Smooth muscle cell (in vitro differentiated cells): Measurements from ENCODE around the gene GNG3. TPM values are rescaled to one million over a fixed set of nuclear protein-coding genes. Genes with fewer than 3 reads are reported as not detected.

ENCODE experiments used
- DNase-seq: peaks from one replicate; lab custom pipeline; 2025; ENCODE audit not compliant: unreplicated experiment; lab: John Stamatoyannopoulos, UW
- H2AFZ ChIP-seq: fragments of 200-600 bp; sonication (generic); 2 replicates; pipeline ENCODE4 v1.6.0; 2016; ENCODE audit warnings: antibody characterized with exemption, low read depth, mild to moderate bottlenecking
- H3F3A ChIP-seq: fragments of 200-600 bp; sonication (generic); 2 replicates; pipeline ENCODE4 v1.6.0; 2017; ENCODE audit warnings: antibody characterized with exemption, low read depth
- H3K27ac ChIP-seq: fragments of 200-600 bp; sonication (generic); 2 replicates; pipeline ENCODE4 v1.5.1; 2016; ENCODE audit warnings: low read depth, mild to moderate bottlenecking
- H3K27me3 ChIP-seq: fragments of 200-600 bp; sonication (generic); 2 replicates; pipeline ENCODE4 v1.6.1; 2016; ENCODE audit warnings: low read depth, mild to moderate bottlenecking
- H3K36me3 ChIP-seq: fragments of 200-600 bp; sonication (generic); 2 replicates; pipeline ENCODE4 v1.5.1; 2016; ENCODE audit warnings: low read depth
- H3K4me1 ChIP-seq: fragments of 200-600 bp; sonication (generic); 2 replicates; pipeline ENCODE4 v1.5.1; 2016; ENCODE audit warnings: low read depth
- H3K4me2 ChIP-seq: fragments of 200-600 bp; sonication (generic); 2 replicates; pipeline ENCODE4 v1.6.0; 2016; ENCODE audit warnings: mild to moderate bottlenecking
- H3K4me3 ChIP-seq: fragments of 200-600 bp; sonication (generic); 2 replicates; pipeline ENCODE4 v1.5.1; 2016; ENCODE audit warnings: mild to moderate bottlenecking
- H3K79me2 ChIP-seq: fragments of 200-600 bp; sonication (generic); 2 replicates; pipeline ENCODE4 v1.6.0; 2016; ENCODE audit warnings: low read depth, mild to moderate bottlenecking
- H3K9ac ChIP-seq: fragments of 200-600 bp; sonication (generic); 2 replicates; pipeline ENCODE4 v1.6.0; 2016; ENCODE audit warnings: low read depth
- H3K9me3 ChIP-seq: fragments of 200-600 bp; sonication (generic); replicated peaks from 2 replicates; pipeline ENCODE4 v1.5.1; 2016; ENCODE audit warnings: low read depth
- H4K20me1 ChIP-seq: fragments of 200-600 bp; sonication (generic); 2 replicates; pipeline ENCODE4 v1.6.0; 2016; ENCODE audit warnings: low read depth
- WGBS: methylation state at CpG from one replicate; pipeline ENCODE4 v1.1.7; 2016; ENCODE audit warnings: low lambda C conversion rate; 5-methylcytosine and 5-hydroxymethylcytosine counted together
- polyA plus RNA-seq: library from polyadenylated mRNA; unstranded; fragments of >200 nt; fragmentation: Nextera tagmentation; extraction: Ambion mirVana; gene quantifications from 2 replicates; pipeline ENCODE4 v1.2.1, GENCODE V29; 2016
- total RNA-seq: library from RNA; depleted of rRNA; stranded (reverse); fragments of >200 nt; gene quantifications from 2 replicates; pipeline ENCODE4 v1.2.3, GENCODE V29; 2014
- TF ChIP-seq, protein P1 (sequence below): fragments of 200-600 bp; sonication (generic); IDR thresholded peaks from 2 replicates; pipeline ENCODE4 v1.5.1; 2017; ENCODE audit warnings: borderline replicate concordance, mild to moderate bottlenecking, antibody characterized with exemption; ENCODE audit not compliant: insufficient read depth, poor library complexity, severe bottlenecking

Gene GNG3
- total and polyA plus RNA-seq, 2 experiments from 2014 or later: 0.18 TPM; not detected in 1

DNA sequence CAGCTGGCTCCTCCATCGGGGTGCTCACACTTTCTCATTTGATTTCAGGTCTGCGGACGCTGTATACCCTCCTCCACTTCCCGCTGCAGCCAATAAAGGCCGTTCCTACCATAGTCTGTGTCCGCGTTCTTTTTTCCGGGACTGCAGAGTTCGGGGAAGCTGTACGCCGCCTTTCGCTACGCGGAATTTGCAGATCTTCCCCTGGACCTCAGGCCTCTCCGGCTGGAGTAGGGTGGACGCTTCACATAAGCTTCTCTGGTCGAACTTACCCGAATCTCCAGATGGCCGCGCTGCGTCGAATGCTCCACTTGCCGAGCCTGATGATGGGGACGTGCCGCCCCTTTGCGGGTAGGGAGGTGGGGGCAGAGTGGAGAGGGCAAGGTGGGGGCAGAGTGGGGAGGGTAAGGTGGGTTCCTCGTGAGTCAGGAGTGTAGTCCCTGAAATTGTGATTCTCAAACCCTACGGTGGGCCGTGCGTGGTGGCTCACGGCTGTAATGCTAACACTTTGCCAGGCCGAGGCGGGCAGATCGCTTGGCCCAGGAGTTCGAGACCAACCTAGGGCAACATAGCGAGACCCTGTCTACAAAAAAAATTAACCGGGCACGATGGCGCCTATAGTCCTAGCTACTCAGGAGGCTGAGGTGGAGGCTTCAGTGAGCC, 41.7 kb upstream of the GNG3 start:
- H3K36me3 ChIP-seq: no peaks in the 10 kb centered on the region
- H3K9ac ChIP-seq: peak overlapping the region; percentile 78
- 2% methylated on average over 39 of the region's 39 CpGs for WGBS
- H3K79me2 ChIP-seq: peaks cover 34% of the 10 kb centered on the region
- peaks cover 17% of the 10 kb centered on the region for H4K20me1 ChIP-seq
- no peaks in the 10 kb centered on the region for H3K9me3 ChIP-seq
- DNase-seq: no peak
- H3F3A ChIP-seq: peaks cover 24% of the 10 kb centered on the region
- peak overlapping the region; percentile 67 for H3K27ac ChIP-seq
- H3K4me1 ChIP-seq: peaks cover 18% of the 10 kb centered on the region
- H3K4me2 ChIP-seq: peak overlapping the region; percentile 91
- peak overlapping the region; percentile 85 for H3K4me3 ChIP-seq
- H3K27me3 ChIP-seq: no peaks in the 10 kb centered on the region
- TF ChIP-seq, protein P1, sequence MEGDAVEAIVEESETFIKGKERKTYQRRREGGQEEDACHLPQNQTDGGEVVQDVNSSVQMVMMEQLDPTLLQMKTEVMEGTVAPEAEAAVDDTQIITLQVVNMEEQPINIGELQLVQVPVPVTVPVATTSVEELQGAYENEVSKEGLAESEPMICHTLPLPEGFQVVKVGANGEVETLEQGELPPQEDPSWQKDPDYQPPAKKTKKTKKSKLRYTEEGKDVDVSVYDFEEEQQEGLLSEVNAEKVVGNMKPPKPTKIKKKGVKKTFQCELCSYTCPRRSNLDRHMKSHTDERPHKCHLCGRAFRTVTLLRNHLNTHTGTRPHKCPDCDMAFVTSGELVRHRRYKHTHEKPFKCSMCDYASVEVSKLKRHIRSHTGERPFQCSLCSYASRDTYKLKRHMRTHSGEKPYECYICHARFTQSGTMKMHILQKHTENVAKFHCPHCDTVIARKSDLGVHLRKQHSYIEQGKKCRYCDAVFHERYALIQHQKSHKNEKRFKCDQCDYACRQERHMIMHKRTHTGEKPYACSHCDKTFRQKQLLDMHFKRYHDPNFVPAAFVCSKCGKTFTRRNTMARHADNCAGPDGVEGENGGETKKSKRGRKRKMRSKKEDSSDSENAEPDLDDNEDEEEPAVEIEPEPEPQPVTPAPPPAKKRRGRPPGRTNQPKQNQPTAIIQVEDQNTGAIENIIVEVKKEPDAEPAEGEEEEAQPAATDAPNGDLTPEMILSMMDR: no peak
- H2AFZ ChIP-seq: no peak overlapping the region

DNA sequence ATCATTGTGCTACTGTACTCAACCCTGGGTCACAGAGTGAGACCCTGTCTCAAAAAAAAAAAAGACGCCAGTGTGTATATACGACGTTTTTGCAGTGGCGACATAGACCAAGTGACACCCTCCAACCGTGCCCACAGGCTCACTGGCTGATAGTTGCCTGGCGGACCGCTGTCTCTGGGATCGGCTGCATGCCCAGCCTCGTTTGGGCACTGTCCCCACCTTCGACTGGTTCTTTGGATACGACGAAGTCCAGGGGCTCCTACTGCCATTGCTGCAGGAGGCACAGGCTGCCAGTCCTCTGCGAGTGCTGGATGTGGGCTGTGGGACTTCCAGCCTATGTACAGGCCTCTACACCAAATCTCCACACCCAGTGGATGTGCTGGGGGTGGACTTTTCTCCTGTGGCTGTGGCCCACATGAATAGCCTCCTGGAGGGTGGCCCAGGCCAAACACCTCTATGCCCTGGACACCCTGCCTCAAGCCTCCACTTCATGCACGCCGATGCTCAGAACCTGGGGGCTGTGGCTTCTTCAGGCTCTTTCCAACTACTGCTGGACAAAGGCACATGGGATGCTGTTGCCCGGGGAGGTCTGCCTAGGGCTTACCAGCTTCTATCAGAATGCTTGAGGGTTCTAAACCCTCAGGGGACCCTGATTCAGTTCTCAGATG, 41.1 kb upstream of the GNG3 start:
- H3K4me3 ChIP-seq: peak overlapping the region; percentile 85
- peaks cover 17% of the 10 kb centered on the region for H4K20me1 ChIP-seq
- H3K9ac ChIP-seq: peak overlapping the region; percentile 78
- no peaks in the 10 kb centered on the region for H3K9me3 ChIP-seq
- no peaks in the 10 kb centered on the region for H3K36me3 ChIP-seq
- no peak for DNase-seq
- H2AFZ ChIP-seq: no peak overlapping the region
- 44% methylated on average over 16 of the region's 16 CpGs for WGBS
- H3F3A ChIP-seq: peaks cover 30% of the 10 kb centered on the region
- peak overlapping the region; percentile 91 for H3K4me2 ChIP-seq
- TF ChIP-seq, protein P1: no peak
- H3K79me2 ChIP-seq: peaks cover 34% of the 10 kb centered on the region
- peaks cover 22% of the 10 kb centered on the region for H3K4me1 ChIP-seq
- no peaks in the 10 kb centered on the region for H3K27me3 ChIP-seq
- peak overlapping the region; percentile 67 for H3K27ac ChIP-seq

DNA sequence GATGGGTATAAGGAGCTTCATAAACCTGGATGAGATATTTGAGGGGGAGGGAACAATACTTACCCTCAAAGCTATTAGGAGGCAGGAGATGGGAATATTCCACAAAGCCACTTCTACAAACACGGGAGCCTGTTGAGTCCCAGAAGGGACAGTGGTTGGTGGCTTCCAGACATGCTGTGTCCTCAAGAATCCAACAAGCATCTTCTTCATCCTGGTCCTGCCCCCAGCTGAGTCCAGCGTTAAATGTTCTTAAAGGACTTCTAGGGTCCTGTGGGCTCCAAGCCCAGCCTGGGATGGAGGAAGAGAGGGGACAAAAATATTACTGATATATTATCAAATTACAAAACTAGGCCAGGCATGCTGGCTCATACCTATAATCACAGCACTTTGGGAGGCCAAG, 40.0 kb upstream of the GNG3 start:
- Histone ChIP-seq H3K27me3 (no peaks in the 10 kb centered on the region), H4K20me1 (peaks cover 17% of the 10 kb centered on the region), H3K79me2 (peaks cover 34% of the 10 kb centered on the region), H3K9ac (no peak overlapping the region), H3K4me2 (peak overlapping the region; percentile 91), H3K4me3 (no peak overlapping the region), H2AFZ (no peak overlapping the region), H3K36me3 (no peaks in the 10 kb centered on the region), H3K9me3 (no peaks in the 10 kb centered on the region), H3F3A (peaks cover 30% of the 10 kb centered on the region), H3K4me1 (peaks cover 22% of the 10 kb centered on the region), H3K27ac (no peak overlapping the region)
- WGBS: 91% methylated on average over 2 of the region's 2 CpGs
- DNase-seq: no peak
- TF ChIP-seq, protein P1: no peak
